HG03108 (cell line): ENCODE data around the gene NTM.
"Not testable (repeated sequence)": the region's sequence is repeated elsewhere in the genome, so short reads cannot be mapped to it uniquely, and the experiment has no call there.

ENCODE experiments used
- ATAC-seq: cut with Tn5 transposase; IDR thresholded peaks from one replicate; pipeline ENCODE4 v1.9.1; 2021; ENCODE audit warnings: moderate library complexity; ENCODE audit not compliant: unreplicated experiment

NTM gene

DNA sequence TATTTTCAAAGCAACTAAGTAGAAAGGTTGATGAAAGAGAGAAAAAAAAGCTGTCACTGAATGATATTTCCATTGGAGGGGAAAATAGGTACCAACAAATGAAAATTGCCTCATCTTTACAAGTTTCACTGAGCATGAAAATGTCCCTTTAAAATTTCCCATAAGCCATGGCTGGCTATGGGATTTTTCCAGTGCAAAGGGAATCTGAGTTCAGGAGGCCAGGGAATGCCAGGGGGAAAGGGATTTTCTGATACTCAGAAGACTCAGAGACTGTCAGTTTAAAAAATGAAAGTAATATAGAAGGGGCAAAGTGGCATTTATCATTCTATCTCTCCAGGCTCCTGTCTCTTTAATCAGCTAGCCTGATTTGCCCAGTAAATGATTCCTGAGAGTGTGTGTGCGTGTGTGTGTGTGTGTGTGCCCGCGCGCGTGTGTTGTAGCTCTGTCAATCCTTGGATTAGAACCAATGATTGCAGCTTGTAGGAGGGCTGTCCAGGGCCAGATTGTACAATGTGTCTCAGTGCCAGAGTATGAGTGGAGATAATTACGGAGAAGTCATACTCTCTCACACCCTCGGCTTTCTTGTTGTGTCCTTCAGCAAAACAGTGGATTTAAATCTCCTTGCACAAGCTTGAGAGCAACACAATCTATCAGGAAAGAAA, at the start of gene NTM:
Gene NTM, plus strand, starts transcription at position 526 of the 662 bp plus-strand sequence.
- ATAC-seq: no peak

DNA sequence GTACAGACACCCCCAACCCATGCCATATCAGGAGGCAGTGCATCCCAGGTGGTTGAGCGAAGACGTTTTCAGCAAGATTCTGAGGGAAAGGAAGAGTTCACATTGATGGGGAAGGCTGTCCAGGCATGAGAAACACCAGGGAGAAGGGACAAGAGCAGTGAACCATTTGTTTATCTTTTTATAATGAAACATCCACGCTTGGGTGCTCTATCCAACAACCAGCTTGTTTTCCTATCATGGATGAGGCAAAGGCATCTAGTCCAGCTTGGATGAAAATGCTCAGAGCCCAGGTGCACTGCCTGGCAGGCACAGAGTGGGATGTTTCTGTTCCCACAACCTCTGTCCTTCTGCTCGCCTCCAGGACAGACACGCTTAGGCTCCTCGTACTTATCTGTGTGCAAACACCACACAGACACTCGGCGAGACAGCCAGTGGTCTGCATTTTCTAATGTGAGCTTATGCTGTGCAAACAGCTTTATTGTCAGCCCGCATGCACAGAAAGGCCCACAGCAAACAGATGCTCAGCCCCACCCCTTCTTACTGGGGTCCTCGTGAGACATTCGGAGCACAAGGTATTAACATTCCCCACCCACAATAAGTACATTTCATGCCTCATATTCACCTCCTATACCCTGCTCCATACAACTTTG, 45.4 kb upstream of the NTM start:
- ATAC-seq: no peak

DNA sequence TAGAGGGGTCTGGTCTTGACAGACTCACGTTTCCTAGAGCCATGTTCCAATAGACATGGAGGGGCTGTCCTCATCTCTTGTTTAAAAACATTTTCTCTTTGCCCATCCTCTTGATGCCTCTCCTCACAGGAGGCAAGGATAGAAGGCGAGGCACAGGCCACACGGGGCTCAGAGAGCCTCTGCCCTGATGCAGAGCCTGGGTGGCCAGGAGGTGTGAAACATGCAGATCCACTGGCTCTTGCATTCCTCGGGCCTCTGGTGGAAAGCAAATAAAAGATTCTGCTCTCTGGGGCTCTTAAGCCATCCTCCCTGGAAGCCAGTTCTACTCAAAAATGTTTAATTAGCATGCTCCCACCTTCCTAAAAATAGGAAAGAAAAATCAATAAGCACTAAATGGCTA, 43.6 kb upstream of the NTM start:
- no peak for ATAC-seq

DNA sequence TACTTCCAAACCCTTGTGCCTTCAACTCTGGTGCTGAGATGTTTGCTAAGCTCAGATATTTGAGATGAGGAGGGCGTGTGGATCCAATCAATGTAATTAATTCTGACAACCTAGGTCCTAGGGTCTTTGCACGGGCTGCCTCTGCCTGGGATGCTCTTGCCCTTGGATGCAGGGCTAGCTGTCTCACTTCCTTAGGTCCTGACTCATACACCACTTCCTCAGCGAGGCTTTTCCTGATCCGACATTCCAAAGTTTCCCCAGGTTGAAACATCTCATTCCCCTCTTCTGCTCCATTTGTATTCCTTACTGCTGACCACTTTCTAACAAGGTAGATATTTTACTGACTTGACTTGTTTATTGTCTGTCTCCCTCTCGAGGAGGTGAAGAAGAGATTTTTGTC, 43.0 kb upstream of the NTM start:
- ATAC-seq: no peak

DNA sequence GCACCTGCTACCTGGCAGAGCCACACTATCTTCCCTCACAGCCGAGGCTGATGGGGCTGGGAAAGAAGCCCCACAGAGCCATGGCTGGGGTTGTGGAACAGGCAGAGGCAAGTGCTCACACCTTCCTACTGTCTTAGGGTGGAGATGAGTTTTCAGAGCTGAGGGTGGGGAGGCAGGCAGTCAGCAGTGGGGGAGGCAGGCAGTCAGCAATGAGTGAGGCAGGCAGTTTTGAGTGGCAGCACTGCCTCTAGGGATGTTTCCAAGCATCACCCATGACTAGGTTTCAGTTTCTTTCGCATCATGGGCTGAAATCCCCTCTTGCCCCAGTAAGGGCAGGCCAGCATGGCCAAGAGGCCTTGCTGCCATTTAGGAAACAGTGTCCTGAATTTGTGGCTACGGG, 41.6 kb upstream of the NTM start:
- ATAC-seq: no peak

DNA sequence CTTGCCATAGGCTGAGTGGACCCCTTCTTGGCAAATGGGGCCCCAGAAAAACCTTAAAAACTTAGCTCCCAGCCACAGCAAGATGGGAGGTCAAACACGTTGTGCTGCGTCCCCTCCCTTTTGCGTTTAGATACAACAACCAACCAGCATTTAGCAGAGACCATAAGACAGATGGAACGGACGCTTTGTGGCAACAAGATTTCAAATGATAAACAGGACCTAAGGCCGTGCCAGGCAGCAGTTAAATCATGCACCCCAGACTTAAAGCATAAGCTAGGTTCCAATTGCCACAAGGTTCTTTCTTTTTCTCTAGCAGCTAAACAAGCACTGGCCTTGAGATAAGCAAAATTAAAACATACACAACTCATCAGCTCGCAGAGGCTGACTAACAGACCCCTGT, 39.4 kb upstream of the NTM start:
- ATAC-seq: no peak

DNA sequence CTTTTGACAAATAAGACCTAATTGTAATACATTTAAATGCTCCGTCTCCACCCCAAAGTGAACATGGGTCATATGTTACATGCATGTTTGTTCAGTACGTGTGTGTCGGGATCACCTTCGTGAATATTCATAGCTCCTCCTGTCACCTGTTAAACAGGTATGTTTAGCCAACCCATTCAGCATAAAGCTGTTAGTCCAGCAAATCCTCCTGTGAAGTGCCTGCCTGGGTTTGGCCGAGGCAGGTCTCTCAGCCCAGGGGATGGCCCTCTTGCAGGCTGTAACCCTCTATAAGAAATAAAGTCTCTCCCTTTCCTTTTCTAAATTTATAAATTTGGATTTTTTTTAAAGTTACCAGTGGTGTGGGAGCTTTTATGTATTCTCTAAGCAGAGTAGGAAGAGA, 38.9 kb upstream of the NTM start:
- no peak for ATAC-seq

DNA sequence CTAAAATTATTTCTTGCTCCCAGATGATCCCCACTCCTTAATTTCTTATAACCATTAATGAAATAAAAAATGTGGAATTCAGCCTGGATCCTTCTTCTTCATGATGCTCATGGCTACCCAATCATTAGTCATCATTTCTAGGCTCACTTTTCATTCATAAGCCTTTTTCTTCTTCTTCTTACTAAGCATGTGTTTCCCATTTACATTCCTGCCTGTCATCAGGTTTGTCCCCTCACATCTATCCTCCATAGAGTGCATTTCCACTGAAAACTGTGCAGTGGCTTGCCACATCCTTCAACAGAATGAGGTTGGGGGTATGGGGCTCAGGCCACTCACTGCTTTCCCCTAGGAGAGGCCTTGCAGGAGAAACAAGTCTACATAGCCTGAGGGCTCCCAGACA, 35.8 kb upstream of the NTM start:
- ATAC-seq: no peak

DNA sequence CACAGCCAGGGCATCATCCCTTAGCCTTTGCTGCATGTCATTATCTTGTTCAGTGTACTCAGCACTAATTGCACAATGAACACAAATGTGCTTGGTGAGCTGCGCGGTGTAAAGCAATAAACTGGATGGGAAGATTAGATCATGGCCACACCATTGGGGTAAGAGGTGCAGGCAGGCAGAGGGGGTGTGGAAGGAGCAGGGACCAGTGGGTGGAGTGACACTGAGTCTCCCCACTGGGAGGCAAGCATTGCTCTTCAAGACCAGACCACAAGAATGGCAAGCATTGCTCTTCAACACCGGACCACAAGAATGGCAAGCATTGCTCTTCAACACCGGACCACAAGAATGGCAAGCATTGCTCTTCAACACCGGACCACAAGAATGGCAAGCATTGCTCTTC, 28.5 kb upstream of the NTM start:
- ATAC-seq: not testable (repeated sequence)

DNA sequence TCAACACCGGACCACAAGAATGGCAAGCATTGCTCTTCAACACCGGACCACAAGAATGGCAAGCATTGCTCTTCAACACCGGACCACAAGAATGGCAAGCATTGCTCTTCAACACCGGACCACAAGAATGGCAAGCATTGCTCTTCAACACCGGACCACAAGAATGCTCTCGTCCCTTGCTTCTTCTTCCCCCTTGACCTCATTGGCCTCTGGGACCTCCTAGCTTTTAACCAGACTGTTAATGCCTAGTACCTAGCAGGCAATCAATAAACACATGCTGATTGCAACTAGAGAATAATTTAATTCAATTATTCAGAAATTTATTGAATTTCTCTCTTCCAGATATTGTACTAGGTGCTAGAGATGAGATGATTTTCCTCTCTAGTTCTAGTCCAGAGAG, 28.0 kb upstream of the NTM start:
- not testable (repeated sequence) for ATAC-seq

DNA sequence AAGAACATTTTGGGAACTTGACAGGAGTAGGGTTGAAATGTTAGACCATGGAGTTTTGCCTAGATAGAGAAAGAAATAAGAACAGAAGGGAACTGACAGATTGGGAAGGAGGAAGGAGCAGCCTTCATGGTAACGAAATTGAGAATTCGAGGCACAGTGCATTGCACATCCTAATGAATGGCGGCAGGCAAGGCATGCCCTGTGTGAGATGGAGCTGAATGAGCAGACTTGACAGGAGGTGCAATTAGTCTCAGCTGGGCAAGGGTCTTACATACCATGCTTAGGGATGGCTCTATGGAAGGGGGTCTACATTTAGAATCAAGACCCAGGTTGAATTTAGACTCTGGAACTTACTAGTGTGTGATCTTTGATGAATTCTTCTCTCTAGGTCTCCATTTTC, 25.0 kb upstream of the NTM start:
- ATAC-seq: no peak

DNA sequence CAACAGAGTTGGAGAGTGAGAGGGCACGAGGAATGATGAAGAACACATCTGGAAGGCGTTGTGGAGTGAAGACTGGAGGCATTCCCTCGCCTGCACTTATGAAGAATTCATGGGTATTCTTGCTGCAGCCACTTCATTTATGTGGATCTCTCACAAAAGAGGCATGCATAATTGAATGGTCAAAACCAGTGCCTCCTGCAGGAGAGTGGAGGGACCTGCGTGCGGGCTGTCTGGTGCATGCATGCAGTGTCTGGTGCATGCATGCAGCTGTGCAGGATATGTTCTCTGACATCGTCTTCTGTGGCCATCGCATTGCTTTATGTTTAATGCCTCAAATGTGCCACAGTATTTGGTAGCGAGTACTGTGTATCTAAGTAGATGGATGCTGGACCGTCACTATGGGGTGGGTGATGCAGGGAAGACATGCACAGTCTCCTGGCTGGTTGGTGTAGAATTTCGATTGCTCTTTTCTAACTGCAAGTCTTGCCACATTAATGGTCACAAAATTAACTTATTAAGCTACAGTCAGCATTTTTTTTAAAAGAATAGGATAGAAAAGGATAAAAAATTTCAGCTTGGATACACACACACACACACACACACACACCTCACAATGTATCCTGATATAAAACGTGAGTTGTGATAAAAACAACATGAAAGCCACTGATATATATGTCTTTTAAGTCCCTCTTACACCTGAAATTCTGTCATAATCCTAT, 20.9 kb upstream of the NTM start:
- ATAC-seq: no peak

DNA sequence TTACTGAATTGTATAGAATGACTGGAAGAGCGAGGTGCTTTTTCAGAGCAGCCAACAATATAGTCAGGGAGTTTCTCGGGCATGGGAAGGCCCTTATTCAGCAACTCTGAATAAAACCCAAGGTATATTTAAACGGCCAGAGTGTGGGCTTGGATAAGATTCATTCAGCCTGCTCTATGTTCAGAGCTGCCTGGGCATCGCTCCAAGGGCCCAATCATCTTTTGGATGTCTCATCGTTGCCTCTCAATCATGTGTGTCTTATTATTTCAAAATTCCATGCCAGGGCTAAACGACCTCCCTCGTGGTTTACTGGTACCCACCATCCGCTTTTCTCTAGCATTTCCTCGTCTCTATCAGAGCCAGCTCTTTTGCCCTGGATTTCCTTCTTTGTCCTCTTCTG, 19.5 kb upstream of the NTM start:
- no peak for ATAC-seq

DNA sequence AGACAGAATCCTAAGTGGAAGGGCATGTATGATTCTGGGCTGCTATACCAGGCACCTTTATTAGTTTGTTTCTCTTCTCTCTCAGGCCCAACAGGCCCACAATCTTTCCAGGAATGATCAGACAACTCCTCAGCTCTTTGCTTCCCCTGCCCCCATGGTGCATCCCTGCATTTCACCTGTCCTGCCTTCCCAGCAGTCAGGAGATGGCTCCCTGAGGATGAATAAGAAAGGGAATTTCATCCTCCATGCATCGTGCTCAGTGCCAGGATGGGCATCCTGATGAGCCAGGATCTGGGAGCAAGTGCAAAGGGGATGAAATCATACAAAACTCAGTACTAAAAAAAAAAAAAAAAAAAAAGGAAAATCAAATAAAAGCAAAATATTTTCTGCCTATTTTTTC, 18.6 kb upstream of the NTM start:
- ATAC-seq: no peak

DNA sequence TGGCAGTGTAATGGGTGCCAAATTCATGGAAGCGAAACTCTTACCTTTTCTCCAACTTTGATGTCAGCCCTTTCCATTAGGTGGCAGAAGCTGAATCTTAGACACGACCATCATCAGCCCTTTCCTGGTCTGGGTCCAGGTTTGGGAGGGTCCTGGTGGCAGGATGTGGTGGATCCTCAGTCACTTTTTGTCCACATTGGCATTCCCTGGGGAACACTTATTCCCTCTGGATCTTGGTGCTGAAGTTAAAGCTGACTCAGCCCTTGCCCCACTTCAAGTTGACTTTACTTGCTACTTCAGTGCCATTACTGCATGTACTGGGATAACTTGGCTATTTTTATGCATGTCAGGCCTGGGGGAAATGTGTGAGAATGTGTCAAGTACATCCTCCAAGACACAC, 16.6 kb upstream of the NTM start:
- no peak for ATAC-seq

DNA sequence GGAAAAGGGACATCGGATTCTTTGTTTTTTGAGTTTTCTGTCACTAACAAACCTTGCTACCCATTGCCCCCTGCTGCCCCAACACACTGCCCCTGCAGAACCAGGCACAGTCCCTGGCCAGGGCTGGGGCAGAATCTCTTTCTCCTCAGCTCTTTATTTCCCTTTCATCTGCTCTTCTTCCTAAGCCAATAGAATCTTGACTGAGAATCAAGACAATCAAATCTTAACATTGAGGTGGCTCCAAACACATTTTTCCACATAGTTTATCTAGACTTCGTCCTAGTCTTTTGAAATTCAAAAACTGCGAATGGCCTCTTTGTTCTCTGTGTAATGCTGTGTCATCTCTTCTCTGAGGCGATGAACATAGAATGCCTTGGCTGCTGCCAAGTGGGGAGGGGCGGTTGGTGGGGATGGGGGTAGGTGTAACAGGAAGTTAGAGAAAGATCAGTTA, 16.1 kb upstream of the NTM start:
- no peak for ATAC-seq

DNA sequence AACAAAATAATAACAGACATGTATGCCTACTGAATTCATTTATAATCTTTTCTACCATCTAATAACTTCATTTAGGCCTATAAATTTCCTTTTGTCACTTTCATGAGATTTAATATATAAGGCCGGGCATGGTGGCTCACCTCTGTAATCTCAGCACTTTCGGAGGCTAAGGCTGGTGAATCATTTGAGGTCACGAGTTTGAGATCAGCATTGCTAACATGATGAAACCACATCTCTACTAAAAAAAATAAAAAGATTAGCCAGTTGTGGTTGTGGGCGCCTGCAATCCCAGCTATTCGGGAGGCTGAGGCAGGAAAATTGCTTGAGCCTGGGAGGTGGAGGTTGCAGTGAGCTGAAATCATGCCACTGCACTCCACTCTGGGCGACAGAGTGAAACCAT, 14.2 kb upstream of the NTM start:
- no peak for ATAC-seq

DNA sequence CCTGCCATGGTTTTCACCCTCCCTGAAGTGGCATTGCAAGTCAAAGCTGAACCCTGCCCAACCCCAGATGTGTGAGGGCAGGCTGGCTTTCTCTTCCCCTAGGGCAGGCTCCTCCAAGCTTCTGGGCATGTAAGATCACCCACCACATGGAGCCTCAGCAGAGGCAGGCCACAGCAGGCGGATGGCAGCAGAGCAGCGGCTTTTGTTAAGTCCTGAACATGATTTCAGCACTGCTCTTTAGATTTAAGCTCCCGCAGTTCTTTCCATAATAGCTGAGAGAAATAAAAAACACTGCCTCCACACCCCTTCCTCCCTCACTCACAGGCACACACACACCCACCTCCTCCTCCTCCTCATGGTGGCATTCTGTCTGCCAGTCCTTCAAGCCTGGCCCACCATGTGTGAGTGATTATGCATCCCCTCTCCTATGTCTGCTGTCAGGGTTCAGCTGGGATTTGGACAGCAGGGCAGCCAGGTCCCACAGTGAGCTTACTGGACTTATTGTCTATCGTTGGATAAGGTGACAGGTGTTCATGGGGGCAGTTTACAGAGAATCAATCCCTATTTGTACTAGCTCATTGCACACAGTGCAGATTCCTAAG, 5.0 kb upstream of the NTM start:
- no peak for ATAC-seq

DNA sequence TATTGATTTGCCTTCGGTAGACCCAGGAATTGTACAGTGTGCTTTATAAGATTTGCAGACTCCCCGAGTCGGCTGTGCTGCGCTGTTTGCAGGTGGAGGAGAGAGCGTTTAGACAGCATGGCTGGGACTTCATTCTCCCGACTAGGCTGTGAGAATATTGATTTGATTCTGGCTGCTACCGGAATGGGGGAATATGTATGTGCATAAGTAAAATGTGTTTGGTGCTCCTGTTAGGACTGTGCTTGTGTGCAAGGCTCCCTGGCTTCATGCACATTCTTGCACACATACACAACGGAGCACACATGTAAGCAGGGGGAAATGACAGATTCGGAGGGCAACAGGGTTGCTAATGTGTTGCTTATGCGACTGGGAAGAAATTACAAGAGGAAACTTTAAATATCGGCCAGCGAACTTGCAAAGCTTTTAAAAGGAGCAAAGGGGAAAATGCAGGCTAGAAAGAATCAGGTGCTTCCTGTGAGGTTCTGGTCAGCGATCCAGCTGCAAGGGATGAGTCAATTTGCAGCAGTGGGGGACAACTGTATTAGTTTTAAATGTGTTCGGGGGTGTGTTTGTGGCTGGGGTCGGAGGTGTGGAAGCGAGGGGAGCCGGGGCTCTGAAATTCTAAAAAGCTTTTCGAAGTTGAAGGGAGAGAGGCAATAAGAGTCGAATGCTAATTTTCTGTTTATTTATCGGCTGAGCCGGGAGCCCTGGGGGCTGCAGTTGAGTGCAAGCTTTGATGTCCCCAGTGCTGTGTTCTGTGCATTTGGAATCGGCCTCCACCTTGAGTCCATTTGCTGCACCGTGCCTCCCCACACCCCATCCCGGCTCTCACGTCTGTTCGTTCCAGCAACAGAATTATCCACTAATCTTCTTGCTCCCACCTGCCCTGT, 731 bp downstream of the NTM start:
- no peak for ATAC-seq

DNA sequence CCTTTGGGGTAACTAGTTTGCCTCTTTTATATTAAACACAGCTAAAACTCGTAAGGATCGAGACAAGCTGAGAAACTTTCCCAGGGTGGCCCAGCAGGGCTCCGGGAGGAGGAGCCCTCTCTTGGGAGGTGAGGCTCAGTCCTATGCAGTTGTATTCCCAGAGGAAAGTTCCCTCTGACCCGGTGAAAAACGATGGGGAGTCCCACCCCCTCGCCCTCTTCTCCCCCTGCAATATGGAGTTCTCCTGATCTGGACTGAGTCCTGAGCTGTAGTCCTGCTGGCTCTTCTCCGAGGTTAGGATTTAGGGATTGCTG, 1.3 kb downstream of the NTM start:
- no peak for ATAC-seq
